AG20443 (cell line): ENCODE measurements around the gene DLK1.
A peak's percentile ranks its signal among the peaks of the same experiment; 100 is the strongest.

Experiments
- DNase-seq: peaks from one replicate; pipeline ENCODE4 v3.0.0; 2012; ENCODE audit warnings: low spot score, mixed read lengths

The DLK1 gene

GRCh38 chr14:100734031-100734990 lies 7.6 kb downstream of the DLK1 start:
- DNase-seq: no peak

- DNase-seq: no peak
Measured at GRCh38 chr14:100735271-100735670, 8.6 kb downstream of the DLK1 start.

- DNase-seq: no peak
Measured at GRCh38 chr14:100736269-100737180, 9.8 kb downstream of the DLK1 start.

GRCh38 chr14:100737526-100737925 lies 10.8 kb downstream of the DLK1 start:
- DNase-seq: no peak

GRCh38 chr14:100738269-100738691 lies 11.6 kb downstream of the DLK1 start:
- DNase-seq: no peak

- DNase-seq: no peak
Measured at GRCh38 chr14:100738704-100739131, 12.0 kb downstream of the DLK1 start.

- no peak for DNase-seq
Measured at GRCh38 chr14:100739306-100739705, 12.6 kb downstream of the DLK1 start.

- no peak for DNase-seq
Measured at GRCh38 chr14:100740196-100740825, 13.6 kb downstream of the DLK1 start.

- DNase-seq: no peak
Measured at GRCh38 chr14:100740929-100741328, 14.2 kb downstream of the DLK1 start.

GRCh38 chr14:100741966-100742365 lies 15.3 kb downstream of the DLK1 start:
- DNase-seq: no peak

GRCh38 chr14:100746326-100746725 lies 19.6 kb downstream of the DLK1 start:
- no peak for DNase-seq

- peak; percentile 90 for DNase-seq
Measured at GRCh38 chr14:100747021-100747586, 20.4 kb downstream of the DLK1 start.

- DNase-seq: no peak
Measured at GRCh38 chr14:100747736-100748135, 21.0 kb downstream of the DLK1 start.

GRCh38 chr14:100748403-100748802 lies 21.7 kb downstream of the DLK1 start:
- DNase-seq: no peak

GRCh38 chr14:100748944-100749343 lies 22.3 kb downstream of the DLK1 start:
- DNase-seq: no peak

GRCh38 chr14:100749967-100750597 lies 23.4 kb downstream of the DLK1 start:
- no peak for DNase-seq

- DNase-seq: no peak
Measured at GRCh38 chr14:100750762-100751699, 24.3 kb downstream of the DLK1 start.

GRCh38 chr14:100754020-100754419 lies 27.3 kb downstream of the DLK1 start:
- DNase-seq: no peak

GRCh38 chr14:100755649-100756048 lies 29.0 kb downstream of the DLK1 start:
- DNase-seq: no peak

- DNase-seq: peak; percentile 30
Measured at GRCh38 chr14:100761481-100761880, 34.8 kb downstream of the DLK1 start.
